Frontal cortex (tissue), 4 donors: Measurements from ENCODE around the gene OR2B6. TPM values are rescaled to one million over a fixed set of nuclear protein-coding genes. Genes with fewer than 3 reads are reported as not detected.
"Not testable (repeated sequence)": the region's sequence is repeated elsewhere in the genome, so short reads cannot be mapped to it uniquely, and the experiment has no call there.

Experiments
- DNase-seq, 2 donors: peaks; one replicate each; pipeline ENCODE4 v3.0.0; 2012; ENCODE audit warnings: low spot score in 2 of 2
- FAIRE-seq: peaks from 2 replicates; lab custom pipeline; 2012; peaks lifted over from hg19 to GRCh38; lab: Jason Lieb, UNC
- total RNA-seq: library from RNA; depleted of rRNA; stranded (reverse); fragments of >200 nt; gene quantifications from one replicate; pipeline ENCODE4 v1.2.3, GENCODE V29; 2014
- donor health status: control.
- donor health status: control.
- donor health status: control.

OR2B6 gene
- total RNA-seq: not detected

DNA sequence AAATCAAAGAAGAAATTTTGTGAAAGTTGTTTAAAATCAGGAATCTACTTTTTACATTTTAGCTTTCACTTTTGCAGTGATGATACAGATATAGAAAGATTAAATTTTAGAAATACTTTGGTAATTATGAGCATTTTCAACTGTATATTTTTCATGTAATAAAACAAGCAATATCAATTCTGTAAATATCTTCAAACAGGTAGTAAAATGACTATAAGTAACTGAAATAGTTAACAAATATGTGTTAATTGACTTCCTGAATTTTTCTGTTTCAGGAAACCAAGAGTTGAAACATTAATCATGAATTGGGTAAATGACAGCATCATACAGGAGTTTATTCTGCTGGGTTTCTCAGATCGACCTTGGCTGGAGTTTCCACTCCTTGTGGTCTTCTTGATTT lies at the start of gene OR2B6:
TSS of gene OR2B6 (plus strand) at position 301 of the 400 bp plus-strand sequence. CDS start at position 301, 0 bp downstream.
- FAIRE-seq (no peak), DNase-seq (no peak)

DNA sequence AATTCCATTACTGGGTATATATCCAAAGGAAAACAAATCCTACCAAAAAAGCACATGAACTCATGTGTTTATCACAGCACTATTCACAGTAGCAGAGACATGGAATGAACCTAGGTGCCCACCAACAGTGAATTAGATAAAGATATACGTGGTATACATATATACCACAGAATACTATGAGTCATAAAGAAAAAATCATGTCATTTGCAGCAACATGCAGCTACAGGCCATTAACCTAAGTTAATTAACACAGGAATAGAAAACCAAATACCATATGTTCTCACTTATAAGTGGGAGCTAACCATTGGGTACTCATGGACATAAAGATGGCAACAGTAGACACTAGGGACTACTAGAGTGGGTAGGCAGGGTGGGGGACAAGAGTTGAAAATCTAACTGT lies 49.0 kb upstream of the OR2B6 start:
- FAIRE-seq (no peak), DNase-seq (no peak)

DNA sequence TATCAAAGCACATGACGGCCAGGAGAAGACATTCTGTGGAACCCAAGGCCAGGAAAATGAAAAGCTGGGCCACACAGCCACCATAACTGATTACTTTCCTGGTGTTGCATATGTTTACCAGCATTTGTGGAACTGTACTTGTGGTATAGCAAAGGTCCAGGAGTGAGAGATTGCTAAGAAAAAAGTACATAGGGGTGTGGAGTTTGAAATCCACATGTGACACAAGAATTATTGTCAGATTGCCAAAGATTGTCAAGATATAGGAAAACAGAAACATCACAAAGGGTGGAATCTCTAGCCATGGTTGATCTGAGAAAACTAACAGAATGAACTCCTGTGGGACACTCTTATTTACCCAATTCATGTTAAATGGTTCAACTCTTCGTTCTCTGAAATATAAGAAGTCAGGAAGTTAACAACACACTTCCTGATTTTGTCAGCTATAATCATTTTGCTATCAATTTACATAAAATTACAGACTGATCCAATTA lies 45.0 kb upstream of the OR2B6 start, which contains the start of gene OR2B2:
TSS of gene OR2B2 (minus strand) at position 441 of the 491 bp plus-strand sequence. CDS start at position 364, 77 bp downstream.
- DNase-seq (no peak), FAIRE-seq (no peak)

DNA sequence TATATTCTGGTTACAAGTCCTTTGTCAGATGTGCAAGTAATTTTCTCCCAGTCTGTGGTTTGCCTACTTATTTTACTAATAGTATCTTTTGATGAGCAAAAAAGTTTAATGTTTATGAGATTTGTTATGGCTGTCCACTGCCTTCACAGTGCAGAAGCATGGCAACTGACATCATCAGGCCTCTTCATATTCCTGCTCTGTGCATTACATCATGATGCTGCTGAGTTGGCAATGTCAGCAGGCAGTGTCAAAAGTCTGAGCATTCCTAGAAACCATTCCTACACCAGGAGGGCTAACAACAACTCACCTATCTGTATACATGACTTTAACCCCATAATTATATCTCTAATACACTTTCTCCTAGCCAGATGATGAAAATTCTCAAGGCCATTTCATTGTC lies 34.1 kb upstream of the OR2B6 start:
- FAIRE-seq: no peak
- no peak for DNase-seq

DNA sequence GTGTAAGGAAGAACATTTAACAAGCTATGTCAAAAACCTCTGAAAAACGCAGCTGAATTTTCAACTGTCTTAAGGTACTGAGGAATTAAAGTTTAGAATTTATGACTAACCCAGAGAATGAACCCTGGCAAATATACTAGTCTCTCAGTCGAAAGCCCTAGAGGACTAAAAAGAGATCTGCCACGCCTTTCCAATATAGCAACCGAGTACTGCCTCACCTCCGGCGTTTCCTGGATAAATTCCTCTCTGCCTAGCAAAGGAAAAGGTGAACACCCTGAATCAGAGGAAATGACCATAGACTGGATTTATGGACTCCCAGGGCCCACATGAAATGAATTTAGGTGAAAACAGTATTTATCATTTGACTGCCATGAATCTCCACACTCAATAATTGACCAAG lies 32.9 kb upstream of the OR2B6 start:
- FAIRE-seq (no peak), DNase-seq (no peak)

DNA sequence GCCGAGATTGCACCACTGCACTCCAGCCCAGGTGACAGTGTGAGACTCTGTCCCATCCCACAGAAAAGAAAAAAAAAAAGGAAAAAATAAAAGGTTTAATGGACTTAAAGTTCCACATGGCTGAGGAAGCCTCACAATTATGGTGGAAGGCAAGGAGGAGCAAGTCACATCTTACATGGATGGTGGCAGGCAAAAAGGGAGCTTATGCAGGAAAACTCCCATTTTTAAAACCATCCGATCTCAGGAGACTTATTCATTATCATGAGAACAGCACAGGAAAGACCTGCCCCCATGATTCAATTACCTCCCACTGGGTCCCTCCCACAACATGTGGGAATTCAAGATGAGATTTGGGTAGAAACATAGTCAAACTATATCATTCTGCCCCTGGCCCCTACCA lies 29.0 kb upstream of the OR2B6 start:
- not testable (repeated sequence) for DNase-seq, FAIRE-seq

DNA sequence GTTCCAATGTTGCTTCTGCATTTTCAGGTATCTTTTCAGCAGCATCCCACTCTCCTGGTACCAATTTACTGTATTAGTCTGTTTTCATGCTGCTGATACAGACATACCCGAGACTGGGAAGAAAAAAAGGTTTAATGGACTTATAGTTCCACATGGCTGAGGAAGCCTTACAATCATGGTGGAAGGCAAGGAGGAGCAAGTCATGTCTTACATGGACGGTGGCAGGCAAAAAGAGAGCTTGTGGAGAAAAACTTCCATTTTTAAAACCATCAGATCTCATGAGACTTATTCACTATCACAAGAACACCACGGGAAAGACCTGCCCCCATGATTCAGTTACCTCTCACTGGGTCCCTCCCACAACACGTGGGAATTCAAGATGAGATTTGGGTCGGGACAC lies 27.1 kb upstream of the OR2B6 start:
- not testable (repeated sequence) for FAIRE-seq, DNase-seq

DNA sequence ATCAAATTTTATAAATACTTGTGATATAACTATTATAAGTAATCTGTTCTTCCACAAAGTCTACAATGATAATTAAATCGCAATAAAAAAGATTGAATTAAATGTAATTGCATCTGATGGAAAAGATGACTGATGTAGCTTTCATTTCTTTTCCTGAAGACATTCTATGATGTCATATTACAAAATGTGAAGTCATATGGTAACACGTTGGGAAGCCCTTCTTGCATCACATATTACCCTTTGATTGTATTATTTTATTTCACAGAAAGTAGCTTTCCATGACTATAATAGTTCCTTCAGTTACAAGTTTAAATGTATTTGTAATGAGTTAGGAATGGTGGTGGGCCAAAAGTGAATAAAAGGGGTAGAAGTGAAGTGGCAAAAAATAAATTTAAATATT lies 25.8 kb upstream of the OR2B6 start:
- FAIRE-seq: no peak
- DNase-seq: no peak

DNA sequence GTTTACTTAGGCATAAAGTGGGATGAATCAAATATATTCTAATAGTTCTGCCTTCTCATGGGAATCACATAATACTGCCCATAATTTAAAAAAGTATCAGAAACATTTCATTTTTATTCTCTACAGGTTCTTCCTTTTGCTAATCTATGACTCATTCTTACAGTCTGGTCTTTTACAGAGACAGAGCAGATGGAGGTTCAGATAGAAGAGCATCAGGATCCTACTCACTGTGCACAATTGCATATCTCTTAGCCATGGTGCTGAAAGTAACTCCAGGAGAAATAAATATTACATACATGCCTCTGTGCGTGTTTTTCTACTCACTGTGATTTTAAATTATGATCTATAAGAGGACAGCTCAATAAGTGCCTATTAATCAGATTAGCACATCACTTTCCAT lies 16.3 kb upstream of the OR2B6 start:
- FAIRE-seq (no peak), DNase-seq (no peak)

DNA sequence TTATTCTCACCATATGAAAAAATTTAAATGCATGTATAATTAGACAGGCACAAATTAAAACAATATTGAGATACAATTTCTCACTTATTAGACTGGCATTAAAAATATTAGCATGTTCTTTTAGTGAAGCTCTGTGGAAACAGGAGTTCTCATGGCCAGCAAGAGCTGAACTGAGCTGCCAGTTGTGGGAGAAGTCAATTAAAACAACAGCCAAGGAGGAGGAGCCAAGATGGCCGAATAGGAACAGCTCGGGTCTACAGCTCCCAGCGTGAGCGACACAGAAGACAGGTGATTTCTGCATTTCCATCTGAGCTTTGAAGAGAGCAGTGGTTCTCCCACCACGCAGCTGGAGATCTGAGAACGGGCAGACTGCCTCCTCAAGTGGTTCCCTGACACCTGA lies 14.0 kb upstream of the OR2B6 start:
- not testable (repeated sequence) for FAIRE-seq

DNA sequence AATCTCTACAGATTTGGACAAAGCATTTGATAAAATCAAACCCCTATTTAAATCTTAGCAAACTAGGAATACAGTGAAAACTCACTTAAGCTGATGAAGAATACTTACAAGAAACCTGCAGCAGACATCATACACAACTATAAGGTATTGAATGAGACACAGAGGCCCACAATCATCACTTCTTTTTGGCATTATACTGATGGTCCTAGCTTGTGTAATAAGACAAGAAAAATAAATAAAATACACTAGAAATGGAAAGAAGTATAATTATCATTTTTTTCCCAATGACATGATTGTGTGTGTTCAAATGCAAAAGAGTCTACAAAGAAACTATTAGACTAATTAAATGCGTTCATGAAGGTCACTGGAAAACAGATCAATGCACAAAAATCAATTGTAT lies 8.8 kb upstream of the OR2B6 start:
- DNase-seq (no peak), FAIRE-seq (no peak)

More for the DNA sequence above, 14.0 kb upstream of the OR2B6 start:
- not testable (repeated sequence) for DNase-seq

DNA sequence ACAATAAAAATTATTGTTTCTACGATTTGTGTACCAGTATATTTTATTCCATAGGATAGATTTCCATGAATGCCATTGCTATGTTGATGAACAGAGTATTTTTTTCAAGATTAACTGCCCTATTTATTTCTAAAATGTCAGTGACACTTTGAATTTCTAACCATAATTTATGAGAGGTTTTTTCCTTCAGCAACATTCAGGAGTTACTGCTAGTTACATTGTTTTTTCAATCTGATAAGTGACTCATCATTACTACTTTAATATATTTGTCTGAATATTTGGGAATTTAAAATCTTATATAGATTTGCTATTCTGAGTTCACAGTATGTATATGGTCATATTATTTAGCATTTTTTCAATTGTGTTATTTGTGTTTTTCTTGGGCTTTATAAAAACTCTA lies 6.0 kb upstream of the OR2B6 start:
- DNase-seq (no peak), FAIRE-seq (peak; percentile 56)

DNA sequence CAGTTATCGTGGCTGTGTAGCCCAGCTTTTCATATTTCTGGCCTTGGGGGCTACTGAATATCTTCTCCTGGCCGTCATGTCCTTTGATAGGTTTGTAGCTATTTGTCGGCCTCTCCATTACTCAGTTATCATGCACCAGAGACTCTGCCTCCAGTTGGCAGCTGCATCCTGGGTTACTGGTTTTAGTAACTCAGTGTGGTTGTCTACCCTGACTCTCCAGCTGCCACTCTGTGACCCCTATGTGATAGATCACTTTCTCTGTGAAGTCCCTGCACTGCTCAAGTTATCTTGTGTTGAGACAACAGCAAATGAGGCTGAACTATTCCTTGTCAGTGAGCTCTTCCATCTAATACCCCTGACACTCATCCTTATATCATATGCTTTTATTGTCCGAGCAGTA lies 475 bp downstream of the OR2B6 start:
- FAIRE-seq: no peak
- DNase-seq: no peak

DNA sequence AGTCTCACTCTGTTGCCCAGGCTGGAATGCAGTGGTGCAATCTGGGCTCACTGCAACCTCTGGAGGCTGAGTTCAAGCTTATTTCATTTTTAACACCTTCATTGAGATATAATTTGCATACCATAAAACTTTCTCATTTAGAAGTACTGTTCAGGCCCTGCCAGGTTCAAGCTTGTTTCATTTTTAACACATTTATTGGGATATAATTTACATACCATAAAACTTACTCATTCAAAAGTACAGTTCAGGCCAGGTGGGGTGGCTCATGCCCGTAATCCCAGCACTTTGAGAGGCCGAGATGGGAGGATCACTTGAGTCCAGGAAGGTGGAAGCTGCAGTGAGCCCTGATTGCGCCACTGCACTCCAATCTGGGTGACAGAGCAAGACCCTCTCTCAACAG lies 5.5 kb downstream of the OR2B6 start:
- FAIRE-seq (no peak), DNase-seq (no peak)

DNA sequence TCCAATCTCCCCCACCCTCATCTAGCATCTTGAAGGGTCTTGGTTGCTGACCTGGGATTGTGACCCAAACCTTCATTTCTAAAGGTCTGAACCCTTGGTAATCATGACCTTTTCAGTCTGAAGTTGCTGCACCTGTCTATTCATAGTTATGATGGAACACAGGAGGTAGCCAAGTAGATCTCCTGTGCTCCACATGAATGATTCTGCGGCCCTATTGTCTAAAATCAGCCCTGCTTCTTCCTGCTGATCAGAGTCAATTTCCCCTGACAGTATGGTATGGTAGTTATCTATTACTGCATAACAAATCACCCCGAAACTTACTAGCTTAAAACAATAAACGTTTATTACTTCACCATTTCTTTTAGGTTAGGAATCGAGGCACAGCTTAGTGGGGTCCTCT lies 9.0 kb downstream of the OR2B6 start:
- FAIRE-seq: no peak

DNA sequence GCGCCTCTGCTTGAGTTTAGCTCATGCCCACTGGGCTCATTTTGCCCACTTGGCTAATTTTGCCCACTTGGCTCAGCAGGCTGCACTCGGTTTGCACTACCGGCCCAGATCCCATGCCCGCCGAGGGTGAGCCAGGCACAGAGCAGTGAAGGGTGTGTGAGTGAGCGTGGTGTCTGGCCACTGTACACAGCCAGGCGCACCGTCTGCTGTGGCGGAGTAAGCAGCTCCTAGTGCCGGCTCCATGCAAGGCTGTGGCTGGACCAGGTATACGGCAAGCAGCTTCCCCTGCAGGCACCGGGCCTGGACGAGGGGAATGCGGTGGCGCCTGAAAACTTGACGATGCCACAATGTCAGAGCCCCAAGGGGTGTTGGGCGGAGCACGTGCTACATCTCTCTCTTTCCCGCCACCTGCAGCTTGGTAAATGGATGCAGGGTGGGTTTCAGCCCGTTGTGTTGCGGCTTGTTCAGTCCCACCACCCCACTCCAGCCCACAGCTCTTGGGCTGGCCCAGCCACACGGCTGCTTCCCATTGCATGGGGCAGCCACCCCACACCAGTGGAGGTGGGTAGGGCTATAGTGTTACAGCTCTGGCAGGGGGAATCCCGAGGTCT lies 9.9 kb downstream of the OR2B6 start:
- FAIRE-seq: no peak
- DNase-seq: no peak

More for the DNA sequence above, 9.0 kb downstream of the OR2B6 start:
- no peak for DNase-seq

DNA sequence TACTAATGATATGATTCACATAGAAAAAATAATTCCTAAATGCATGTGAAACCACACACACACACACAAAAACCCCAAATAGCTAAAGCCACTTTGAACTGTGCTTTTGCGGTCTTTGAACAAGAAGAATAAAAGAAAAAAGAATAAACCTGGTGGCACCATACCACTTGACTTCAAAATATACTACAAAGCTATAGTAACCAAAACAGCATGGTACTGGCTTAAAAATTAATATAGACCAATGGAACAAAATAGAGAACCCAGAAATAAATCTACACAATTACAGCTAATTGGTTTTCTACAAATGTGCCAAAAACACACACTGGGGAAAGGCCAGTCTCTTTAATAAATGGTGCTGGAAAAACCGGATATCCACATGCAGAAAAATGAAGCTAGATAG lies 13.4 kb downstream of the OR2B6 start:
- DNase-seq: no peak
- FAIRE-seq: no peak

DNA sequence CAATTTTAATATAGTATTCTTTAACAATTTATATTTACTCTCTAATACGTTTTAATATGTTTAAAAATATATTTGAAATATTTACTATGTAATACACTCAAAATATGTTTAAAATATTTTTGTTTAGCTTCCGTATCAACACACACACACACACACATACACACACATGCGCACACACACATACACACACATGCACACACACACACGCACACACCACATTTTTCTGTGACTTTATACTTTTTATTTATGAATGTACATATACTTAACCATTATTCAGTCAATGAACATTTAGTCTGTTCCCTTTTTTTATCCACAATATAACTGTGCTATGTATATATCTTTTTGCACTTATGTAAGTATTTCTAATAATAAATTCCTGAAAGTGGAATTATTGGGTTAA lies 15.7 kb downstream of the OR2B6 start:
- DNase-seq (no peak), FAIRE-seq (no peak)

DNA sequence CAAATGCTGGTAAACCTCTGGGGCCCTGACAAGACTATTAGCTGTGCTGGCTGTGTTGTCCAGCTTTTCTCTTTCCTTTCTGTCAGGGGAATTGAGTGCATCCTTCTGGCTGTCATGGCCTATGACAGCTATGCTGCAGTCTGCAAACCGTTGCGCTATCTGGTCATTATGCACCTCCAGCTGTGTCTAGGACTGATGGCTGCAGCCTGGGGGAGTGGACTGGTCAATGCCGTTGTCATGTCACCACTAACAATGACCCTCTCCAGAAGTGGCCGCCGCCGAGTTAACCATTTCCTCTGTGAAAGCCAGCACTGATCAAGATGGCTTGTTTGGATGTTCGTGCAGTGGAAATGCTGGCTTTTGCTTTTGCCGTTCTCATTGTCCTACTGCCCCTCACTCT lies 20.3 kb downstream of the OR2B6 start:
- DNase-seq (no peak), FAIRE-seq (no peak)

DNA sequence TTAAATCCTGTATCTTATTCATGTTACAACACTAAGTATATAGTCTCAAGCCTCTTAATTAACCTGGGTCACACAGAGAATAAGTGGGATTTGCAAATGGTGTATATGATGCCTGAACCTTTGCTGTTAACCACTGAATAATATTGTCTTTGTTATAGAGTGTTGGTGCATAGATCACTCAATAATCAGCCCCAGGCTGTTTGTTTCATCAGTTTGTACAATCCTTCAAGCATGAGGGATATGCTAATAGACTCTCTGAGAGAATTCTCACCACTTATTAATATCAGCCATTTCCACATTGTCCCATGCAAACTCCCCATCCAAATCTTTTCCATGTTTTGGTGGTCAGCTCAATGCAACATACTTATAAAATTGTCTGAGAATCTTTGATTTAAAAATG lies 21.7 kb downstream of the OR2B6 start:
- FAIRE-seq: no peak

DNA sequence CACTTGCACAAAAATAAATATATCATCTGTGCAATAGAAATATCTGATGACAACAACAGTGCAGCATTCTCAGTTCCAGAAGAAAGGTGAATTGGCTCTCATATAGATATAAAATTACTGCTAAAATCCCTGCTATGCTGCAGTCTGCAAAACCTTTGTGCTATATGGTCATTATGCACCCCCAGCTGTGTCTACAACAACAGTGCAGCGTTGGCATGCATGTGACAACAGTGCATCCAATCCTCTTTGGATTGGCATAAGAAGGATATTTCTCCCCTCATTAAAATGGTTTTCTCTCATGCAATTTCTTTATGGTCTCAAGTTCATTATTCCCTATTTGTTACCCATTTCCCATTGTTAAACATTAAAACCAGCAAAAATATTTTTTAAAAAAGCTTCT lies 23.1 kb downstream of the OR2B6 start:
- no peak for DNase-seq
- FAIRE-seq: no peak

More for the DNA sequence above, 21.7 kb downstream of the OR2B6 start:
- DNase-seq: no peak
